ENCODE data around the gene ARHGAP15.

The ARHGAP15 gene

GRCh38 chr2:143140864-143141661 lies 11.8 kb downstream of the ARHGAP15 start:
- POLR2A ChIA-PET (ENCODE audit: low non-redundant PET), result no interaction called here
- DNase-seq (ENCODE audit: low spot score), result no peak
- no peak overlapping the region for H3K27ac ChIP-seq
- no peak for TF ChIP-seq CTCF (conservative IDR thresholded peaks at IDR 0.05; ENCODE audit: low read depth)
- CTCF ChIA-PET, result no interaction called here

- ChIA-PET CTCF (interaction anchor here (0.7 kb wide), 1 partner anchor 1860 kb away, joined by 5 read pairs; no protein-coding TSS in a partner anchor), POLR2A (ENCODE audit: low non-redundant PET) (no interaction called here)
- DNase-seq (ENCODE audit: low spot score), result no peak
- TF ChIP-seq CTCF (conservative IDR thresholded peaks at IDR 0.05; ENCODE audit: low read depth), result no peak
- no peak overlapping the region for H3K27ac ChIP-seq
Measured at GRCh38 chr2:143142598-143142997, 13.4 kb downstream of the ARHGAP15 start.

- no peak for TF ChIP-seq CTCF (conservative IDR thresholded peaks at IDR 0.05; ENCODE audit: low read depth)
- ChIA-PET CTCF (no interaction called here), POLR2A (ENCODE audit: low non-redundant PET) (no interaction called here)
- no peak for DNase-seq (ENCODE audit: low spot score)
- no peak overlapping the region for H3K27ac ChIP-seq
Measured at GRCh38 chr2:143144813-143145455, 15.7 kb downstream of the ARHGAP15 start.

- ChIA-PET POLR2A (ENCODE audit: low non-redundant PET) (no interaction called here), CTCF (no interaction called here)
- DNase-seq (ENCODE audit: low spot score), result no peak
- no peak overlapping the region for H3K27ac ChIP-seq
- TF ChIP-seq CTCF (conservative IDR thresholded peaks at IDR 0.05; ENCODE audit: low read depth), result no peak
Measured at GRCh38 chr2:143146366-143146765, 17.1 kb downstream of the ARHGAP15 start.

GRCh38 chr2:143146815-143147530 lies 17.8 kb downstream of the ARHGAP15 start:
- no peak for TF ChIP-seq CTCF (conservative IDR thresholded peaks at IDR 0.05; ENCODE audit: low read depth)
- ChIA-PET POLR2A (ENCODE audit: low non-redundant PET) (no interaction called here), CTCF (no interaction called here)
- no peak for DNase-seq (ENCODE audit: low spot score)
- H3K27ac ChIP-seq, result no peak overlapping the region

- POLR2A ChIA-PET (ENCODE audit: low non-redundant PET), result no interaction called here
- TF ChIP-seq CTCF (conservative IDR thresholded peaks at IDR 0.05; ENCODE audit: low read depth), result no peak
- CTCF ChIA-PET, result no interaction called here
- DNase-seq (ENCODE audit: low spot score), result no peak
- H3K27ac ChIP-seq, result no peak overlapping the region
Measured at GRCh38 chr2:143148011-143148410, 18.8 kb downstream of the ARHGAP15 start.

Data from RWPE1 (cell line).